IMR-90 (cell line): ENCODE data around the gene NPHP4. TPM values are rescaled to one million over a fixed set of nuclear protein-coding genes. Genes with fewer than 3 reads are reported as not detected.

ENCODE experiments used
- ATAC-seq: fragments of 200-7000 bp; cut with Tn5 transposase; 2 replicates; pipeline ENCODE4 v1.9.1; 2020; ENCODE audit warnings: low read depth, mild to moderate bottlenecking, moderate library complexity
- BruUV-seq: library from RNA; stranded (reverse); fragments of 400-500 nt; replicated peaks from 2 replicates; lab custom pipeline; 2021; lab: Mats Ljungman, UMichigan
- CTCF ChIA-PET: fragments of 300-600 bp; formaldehyde crosslinking; extraction: SDS; loops from one replicate; lab custom pipeline; 2021; ENCODE audit warnings: antibody characterized with exemption; lab: Yijun Ruan, JAX
- POLR2A ChIA-PET: fragments of 300-600 bp; sonication (Branson Sonifier 250); formaldehyde crosslinking; loops from one replicate; lab custom pipeline; 2022; ENCODE audit warnings: antibody characterized with exemption; ENCODE audit not compliant: unreplicated experiment; lab: Charles Lee
- DNase-seq: peaks from one replicate; pipeline ENCODE4 v3.0.0; 2013
- H2AFZ ChIP-seq: replicated peaks from 2 replicates; pipeline ENCODE3; 2013; ENCODE audit warnings: low read length, mild to moderate bottlenecking; ENCODE audit not compliant: poor library complexity
- H2AK5ac ChIP-seq: 2 replicates; pipeline ENCODE4 v1.6.1; 2013; ENCODE audit warnings: low read depth, low read length, inconsistent platforms
- H2AK9ac ChIP-seq: replicated peaks from 2 replicates; pipeline ENCODE3; 2013; ENCODE audit warnings: mild to moderate bottlenecking, low read depth, low read length, moderate library complexity; ENCODE audit not compliant: poor library complexity
- H2BK120ac ChIP-seq: 2 replicates; pipeline ENCODE4 v1.6.1; 2013; ENCODE audit warnings: low read depth, low read length, inconsistent platforms
- H2BK15ac ChIP-seq: 3 replicates; pipeline ENCODE4 v1.6.1; 2013; ENCODE audit warnings: low read depth, low read length, inconsistent platforms
- H2BK20ac ChIP-seq: 2 replicates; pipeline ENCODE4 v1.6.1; 2013; ENCODE audit warnings: low read depth, mild to moderate bottlenecking, inconsistent platforms, low read length, moderate library complexity
- H2BK5ac ChIP-seq: 2 replicates; pipeline ENCODE4 v1.6.1; 2013; ENCODE audit warnings: mild to moderate bottlenecking, low read depth, low read length, inconsistent platforms; ENCODE audit not compliant: poor library complexity, severe bottlenecking
- H3K14ac ChIP-seq: replicated peaks from 2 replicates; pipeline ENCODE4 v1.6.1; 2013; ENCODE audit warnings: low read depth, low read length, inconsistent platforms
- H3K18ac ChIP-seq: 2 replicates; pipeline ENCODE4 v1.6.1; 2013; ENCODE audit warnings: low read depth, low read length, control low read depth
- H3K23ac ChIP-seq: 2 replicates; pipeline ENCODE4 v1.6.1; 2013; ENCODE audit warnings: low read depth, low read length, inconsistent platforms
- H3K27ac ChIP-seq: 2 replicates; pipeline ENCODE4 v1.5.1; 2013; ENCODE audit warnings: mild to moderate bottlenecking, control low read depth, low read length; ENCODE audit not compliant: insufficient read depth
- H3K27me3 ChIP-seq: 2 replicates; pipeline ENCODE4 v1.6.1; 2013; ENCODE audit warnings: low read length; ENCODE audit not compliant: control insufficient read depth, insufficient read depth
- H3K36me3 ChIP-seq: 2 replicates; pipeline ENCODE4 v1.6.1; 2013; ENCODE audit warnings: low read length, mixed read lengths; ENCODE audit not compliant: control insufficient read depth, insufficient read depth
- H3K4ac ChIP-seq: 2 replicates; pipeline ENCODE4 v1.6.1; 2013; ENCODE audit warnings: low read depth, low read length, inconsistent platforms
- H3K4me1 ChIP-seq: 2 replicates; pipeline ENCODE4 v1.6.1; 2013; ENCODE audit warnings: low read length, mixed read lengths; ENCODE audit not compliant: control insufficient read depth, insufficient read depth
- H3K4me2 ChIP-seq: 2 replicates; pipeline ENCODE4 v1.6.1; 2013; ENCODE audit warnings: low read depth, mild to moderate bottlenecking, control low read depth, low read length, moderate library complexity
- H3K4me3 ChIP-seq: 2 replicates; pipeline ENCODE4 v1.5.1; 2013; ENCODE audit warnings: low read depth, mild to moderate bottlenecking, control low read depth, low read length, moderate library complexity; ENCODE audit not compliant: insufficient read depth
- H3K56ac ChIP-seq: 2 replicates; pipeline ENCODE4 v1.6.1; 2013; ENCODE audit warnings: low read length, inconsistent platforms; ENCODE audit not compliant: insufficient read depth; ENCODE audit errors: extremely low read depth
- H3K79me1 ChIP-seq, 2 experiments: 2 replicates each; pipeline ENCODE4 v1.6.1; 2013; ENCODE audit warnings: low read length in 2 of 2, inconsistent platforms in 1 of 2, low read depth in 1 of 2
- H3K9ac ChIP-seq: 2 replicates; pipeline ENCODE4 v1.6.1; 2013; ENCODE audit warnings: low read depth, low read length, control low read depth
- H3K9me1 ChIP-seq: 2 replicates; pipeline ENCODE4 v1.6.1; 2013; ENCODE audit warnings: low read length, inconsistent platforms; ENCODE audit not compliant: insufficient read depth
- H3K9me3 ChIP-seq: 2 replicates; pipeline ENCODE4 v1.6.1; 2013; ENCODE audit warnings: low read length; ENCODE audit not compliant: control insufficient read depth, insufficient read depth
- H4K20me1 ChIP-seq: 2 replicates; pipeline ENCODE4 v1.6.1; 2013; ENCODE audit warnings: low read length, inconsistent platforms; ENCODE audit not compliant: insufficient read depth
- H4K5ac ChIP-seq: 2 replicates; pipeline ENCODE4 v1.6.1; 2013; ENCODE audit warnings: mild to moderate bottlenecking, low read depth, low read length, control low read depth
- H4K8ac ChIP-seq, 2 experiments: 2 replicates each; pipeline ENCODE4 v1.6.1; 2013; ENCODE audit warnings: low read depth in 2 of 2, low read length in 2 of 2, control low read depth in 1 of 2, inconsistent platforms in 1 of 2
- H4K91ac ChIP-seq: 2 replicates; pipeline ENCODE4 v1.6.1; 2013; ENCODE audit warnings: low read depth, low read length, inconsistent platforms; ENCODE audit not compliant: insufficient read depth
- BHLHE40 ChIP-seq: fragments of 150-350 bp; IDR thresholded peaks from 2 replicates; pipeline ENCODE4 v1.6.1; 2016; ENCODE audit warnings: mild to moderate bottlenecking, low read depth, low read length
- CHD1 ChIP-seq: IDR thresholded peaks from 2 replicates; pipeline ENCODE4 v1.6.1; 2012; ENCODE audit warnings: low read depth, low read length, improper control_type of control experiment
- MAFK ChIP-seq: IDR thresholded peaks from 2 replicates; pipeline ENCODE4 v1.6.1; 2012; ENCODE audit warnings: low read depth, low read length, improper control_type of control experiment
- MAZ ChIP-seq: IDR thresholded peaks from 2 replicates; pipeline ENCODE4 v1.6.1; 2012; ENCODE audit warnings: low read depth, mild to moderate bottlenecking, low read length, improper control_type of control experiment, moderate library complexity, borderline replicate concordance
- NFE2L2 ChIP-seq: fragments of 150-350 bp; IDR thresholded peaks from 2 replicates; pipeline ENCODE4 v1.6.1; 2016; ENCODE audit warnings: low read depth, mild to moderate bottlenecking, low read length
- POLR2A ChIP-seq: IDR thresholded peaks from 2 replicates; pipeline ENCODE4 v1.6.1; 2012; ENCODE audit warnings: mild to moderate bottlenecking, low read depth, low read length
- RAD21 ChIP-seq: IDR thresholded peaks from 2 replicates; pipeline ENCODE4 v1.6.1; 2012; ENCODE audit warnings: low read length, improper control_type of control experiment
- RFX5 ChIP-seq: IDR thresholded peaks from 2 replicates; pipeline ENCODE4 v1.8.0; 2012; ENCODE audit warnings: low read depth, mild to moderate bottlenecking, low read length, moderate library complexity
- WGBS, 2 experiments: methylation state at CpG; one replicate each; pipeline versions ENCODE4 v1.1.5 to v1.1.7; 2013; ENCODE audit warnings: missing lambda C conversion rate in 2 of 2; ENCODE audit not compliant: insufficient read length in 1 of 2; ENCODE audit errors: extremely low coverage in 2 of 2; 5-methylcytosine and 5-hydroxymethylcytosine counted together
- dilution Hi-C: fragments of 300-500 bp; cut with HindIII; formaldehyde crosslinking; loops from one replicate; pipeline ENCODE4 v1.14.3; 2018; ENCODE audit warnings: low sequenced_read_pairs; ENCODE audit not compliant: unreplicated experiment
- in situ Hi-C: fragments of 300-500 bp; cut with MboI; formaldehyde crosslinking; loops from 3 replicates; pipeline ENCODE4 v1.14.3; 2019; ENCODE audit warnings: low sequenced_read_pairs, inconsistent platforms, mixed read lengths
- intact Hi-C: fragments of 100-400 bp; cut with micrococcal nuclease; formaldehyde crosslinking; loops from 2 replicates; pipeline ENCODE4 v1.10.0; 2022
- polyA plus RNA-seq, 3 experiments: library from polyadenylated mRNA; depleted of rRNA; stranded (reverse); fragments of >200 nt; gene quantifications; 2 replicates each; pipeline ENCODE4 v1.2.3, GENCODE V29; 2012; ENCODE audit warnings: low replicate concordance in 1 of 3
- total RNA-seq: library from RNA; depleted of rRNA; stranded (reverse); fragments of >200 nt; gene quantifications from 2 replicates; pipeline ENCODE4 v1.2.3, GENCODE V29; 2012
- TF ChIP-seq, protein P1 (sequence below): conservative IDR thresholded peaks from 2 replicates; pipeline ENCODE4 v1.5.1; 2012; ENCODE audit warnings: mild to moderate bottlenecking, low read depth, low read length, improper control_type of control experiment

The NPHP4 gene
- total and polyA plus RNA-seq, 2 of the 4 experiments (the other 2 are of a cell fraction) = 2.0 to 5.5 TPM

DNA sequence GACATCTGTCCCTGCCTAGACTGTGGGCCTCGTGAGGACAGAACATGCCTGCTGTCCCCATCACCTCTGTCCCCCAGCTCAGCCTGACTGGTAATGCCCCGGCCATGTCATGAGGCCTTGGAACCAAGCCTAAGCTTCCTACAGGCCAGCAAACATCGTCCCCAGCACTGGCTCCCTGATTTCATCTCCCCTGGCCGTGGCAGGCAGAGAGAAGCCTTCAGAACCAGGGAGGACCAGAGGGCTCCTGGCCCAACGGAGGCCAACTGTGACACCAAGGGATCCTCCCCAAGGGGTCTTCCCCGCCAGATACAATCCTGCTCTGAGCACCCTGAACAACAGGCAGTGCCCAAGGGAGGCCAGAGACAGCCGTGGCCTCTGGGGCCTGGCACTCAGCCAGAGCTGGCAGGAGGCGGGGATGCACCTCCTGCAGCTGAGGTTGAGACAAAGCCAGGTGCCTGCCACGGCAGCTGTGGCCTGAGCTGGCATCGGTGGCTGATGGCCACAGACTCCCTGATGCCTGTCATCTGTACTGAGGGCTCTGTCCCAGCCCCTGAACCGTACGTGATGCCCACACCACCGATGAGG, 9.9 kb upstream of the NPHP4 start (continued):
- TF ChIP-seq BHLHE40 (no peak), RFX5 (no peak), RAD21 (no peak), NFE2L2 (no peak), POLR2A (no peak)

DNA sequence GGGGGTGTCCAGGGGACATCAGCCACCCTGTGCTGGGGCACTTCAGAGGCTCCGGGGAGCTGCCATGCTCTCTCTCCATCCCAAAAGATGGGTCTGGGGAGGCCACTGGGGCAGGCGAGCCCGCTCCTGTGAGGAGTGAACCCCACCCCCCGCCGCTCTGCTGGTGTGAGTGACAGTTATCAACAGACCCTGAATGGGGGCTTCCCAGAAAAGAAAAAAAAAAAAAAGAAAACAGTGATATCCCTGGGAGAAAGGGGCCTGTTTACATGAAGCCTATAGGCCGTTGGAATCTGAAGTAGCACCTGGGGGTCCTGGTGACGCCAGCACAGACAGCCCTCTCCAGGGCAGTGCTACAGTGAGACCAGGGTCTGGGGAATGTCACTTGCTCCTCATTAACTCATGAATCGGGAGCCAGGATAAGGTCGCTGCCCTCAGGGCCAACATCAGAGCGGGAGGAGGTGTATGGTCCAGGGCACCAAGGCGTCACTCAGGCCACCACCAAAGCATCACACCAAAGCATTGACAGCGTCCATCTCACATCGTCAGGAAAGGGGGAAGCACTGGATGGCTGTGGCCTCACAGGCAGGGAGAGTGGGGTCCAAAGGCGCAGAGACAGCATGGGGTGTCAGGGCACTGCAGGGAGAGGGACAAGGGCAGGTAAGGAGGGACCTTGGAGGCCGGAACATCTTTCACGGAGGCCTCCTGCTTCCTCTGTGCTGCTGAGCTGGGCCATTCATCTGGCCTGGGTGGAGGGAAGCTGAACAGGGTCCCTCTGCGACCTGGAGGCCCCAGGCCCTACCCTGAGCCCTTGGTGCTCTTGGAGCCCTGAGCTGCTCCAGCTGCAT, 8.4 kb upstream of the NPHP4 start:
- H3K9me3 ChIP-seq = no peaks in the 10 kb centered on the region
- H3K18ac ChIP-seq = no peak overlapping the region
- H2BK15ac ChIP-seq = no peak overlapping the region
- DNase-seq = no peak
- H3K27ac ChIP-seq = no peak overlapping the region
- TF ChIP-seq MAFK = no peak
- no peak for TF ChIP-seq BHLHE40
- no peak for TF ChIP-seq CHD1
- no peak for TF ChIP-seq RAD21
- TF ChIP-seq RFX5 = no peak
- TF ChIP-seq, protein P1, sequence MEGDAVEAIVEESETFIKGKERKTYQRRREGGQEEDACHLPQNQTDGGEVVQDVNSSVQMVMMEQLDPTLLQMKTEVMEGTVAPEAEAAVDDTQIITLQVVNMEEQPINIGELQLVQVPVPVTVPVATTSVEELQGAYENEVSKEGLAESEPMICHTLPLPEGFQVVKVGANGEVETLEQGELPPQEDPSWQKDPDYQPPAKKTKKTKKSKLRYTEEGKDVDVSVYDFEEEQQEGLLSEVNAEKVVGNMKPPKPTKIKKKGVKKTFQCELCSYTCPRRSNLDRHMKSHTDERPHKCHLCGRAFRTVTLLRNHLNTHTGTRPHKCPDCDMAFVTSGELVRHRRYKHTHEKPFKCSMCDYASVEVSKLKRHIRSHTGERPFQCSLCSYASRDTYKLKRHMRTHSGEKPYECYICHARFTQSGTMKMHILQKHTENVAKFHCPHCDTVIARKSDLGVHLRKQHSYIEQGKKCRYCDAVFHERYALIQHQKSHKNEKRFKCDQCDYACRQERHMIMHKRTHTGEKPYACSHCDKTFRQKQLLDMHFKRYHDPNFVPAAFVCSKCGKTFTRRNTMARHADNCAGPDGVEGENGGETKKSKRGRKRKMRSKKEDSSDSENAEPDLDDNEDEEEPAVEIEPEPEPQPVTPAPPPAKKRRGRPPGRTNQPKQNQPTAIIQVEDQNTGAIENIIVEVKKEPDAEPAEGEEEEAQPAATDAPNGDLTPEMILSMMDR = no peak
- no peak for TF ChIP-seq MAZ
- no peak for TF ChIP-seq POLR2A
- no CpG with 5 or more reads among the region's 17 CpGs for WGBS, 2 experiments
- H3K36me3 ChIP-seq = no peaks in the 10 kb centered on the region
- no peak overlapping the region for H3K14ac ChIP-seq
- H2BK120ac ChIP-seq = no peak overlapping the region
- H3K27me3 ChIP-seq = no peaks in the 10 kb centered on the region; the same call in 1 of the 2 replicates
- BruUV-seq = no TSS peak
- no peak overlapping the region for H2BK20ac ChIP-seq
- H3K56ac ChIP-seq = no peak overlapping the region
- H4K8ac ChIP-seq = no peak overlapping the region
- no peak overlapping the region for H3K4me2 ChIP-seq
- ATAC-seq = no peak
- in situ Hi-C loops = no loop called here
- no peak overlapping the region for H3K4me3 ChIP-seq
- dilution Hi-C loops = no loop called here
- no peak overlapping the region for H3K4ac ChIP-seq
- H4K20me1 ChIP-seq = no peaks in the 10 kb centered on the region; the same call in 1 of the 2 replicates
- H4K91ac ChIP-seq = no peak overlapping the region
- intact Hi-C loops = no loop called here
- CTCF ChIA-PET = no interaction called here
- H3K9ac ChIP-seq = no peak overlapping the region
- H2BK5ac ChIP-seq = no peak overlapping the region
- POLR2A ChIA-PET = no interaction called here
- no peak overlapping the region for H2AFZ ChIP-seq
- no peaks in the 10 kb centered on the region for H3K4me1 ChIP-seq
- no peaks in the 10 kb centered on the region for H3K9me1 ChIP-seq
- peak overlapping the region; percentile 63 for H2AK9ac ChIP-seq
- no peak overlapping the region for H2AK5ac ChIP-seq
- H3K79me1 ChIP-seq = no peaks in the 10 kb centered on the region
- no peak overlapping the region for H4K5ac ChIP-seq
- no peak overlapping the region for H3K23ac ChIP-seq
